Measurements from ENCODE around the gene RAB36. TPM values are rescaled to one million over a fixed set of nuclear protein-coding genes. Genes with fewer than 3 reads are reported as not detected.

Gene RAB36
- 1.9 and 2.7 TPM in 2 replicates for total RNA-seq (2014; rRNA removed; shearing (Covaris generic))

GRCh38 chr22:23144932-23145877 lies at the start of gene RAB36:
Gene RAB36, plus strand, starts transcription at chr22:23145477. Its CDS starts 1,140 bp downstream, at chr22:23146617.
- DNase-seq (ENCODE audit: low read depth) = peak; percentile 98

GRCh38 chr22:23095733-23096342 lies 49.4 kb upstream of the RAB36 start:
- DNase-seq (ENCODE audit: low read depth) = no peak

GRCh38 chr22:23097412-23098229 lies 47.7 kb upstream of the RAB36 start:
- no peak for DNase-seq (ENCODE audit: low read depth)

GRCh38 chr22:23098230-23098705 lies 47.0 kb upstream of the RAB36 start:
- DNase-seq (ENCODE audit: low read depth) = no peak

- no peak for DNase-seq (ENCODE audit: low read depth)
Measured at GRCh38 chr22:23098718-23099530, 46.4 kb upstream of the RAB36 start.

GRCh38 chr22:23099531-23099804 lies 45.8 kb upstream of the RAB36 start:
- DNase-seq (ENCODE audit: low read depth) = no peak

- no peak for DNase-seq (ENCODE audit: low read depth)
Measured at GRCh38 chr22:23100124-23100801, 45.0 kb upstream of the RAB36 start.

- no peak for DNase-seq (ENCODE audit: low read depth)
Measured at GRCh38 chr22:23101524-23101923, 43.8 kb upstream of the RAB36 start.

GRCh38 chr22:23102002-23102655 lies 43.1 kb upstream of the RAB36 start:
- DNase-seq (ENCODE audit: low read depth) = no peak

GRCh38 chr22:23102776-23103175 lies 42.5 kb upstream of the RAB36 start:
- DNase-seq (ENCODE audit: low read depth) = no peak

GRCh38 chr22:23103199-23103954 lies 41.9 kb upstream of the RAB36 start:
- DNase-seq (ENCODE audit: low read depth) = no peak

GRCh38 chr22:23104187-23104971 lies 40.9 kb upstream of the RAB36 start:
- DNase-seq (ENCODE audit: low read depth) = no peak

GRCh38 chr22:23105304-23105703 lies 40.0 kb upstream of the RAB36 start:
- DNase-seq (ENCODE audit: low read depth) = no peak

- no peak for DNase-seq (ENCODE audit: low read depth)
Measured at GRCh38 chr22:23105919-23106318, 39.4 kb upstream of the RAB36 start.

- no peak for DNase-seq (ENCODE audit: low read depth)
Measured at GRCh38 chr22:23106344-23106743, 38.9 kb upstream of the RAB36 start.

GRCh38 chr22:23106906-23107367 lies 38.3 kb upstream of the RAB36 start:
- DNase-seq (ENCODE audit: low read depth) = no peak

- DNase-seq (ENCODE audit: low read depth) = no peak
Measured at GRCh38 chr22:23107487-23108248, 37.6 kb upstream of the RAB36 start.

Measured in RPMI7951 (cell line).